ENCODE data around the gene THOC7.

Gene THOC7

GRCh38 chr3:63878394-63879060 lies 14.9 kb upstream of the THOC7 start:
- Histone ChIP-seq H3K36me3 (ENCODE audit: control insufficient read depth in 1 of 2, insufficient read depth in 2 of 2, low read length in 2 of 2) (no peaks in the 10 kb centered on the region), H3K27me3 (ENCODE audit: control insufficient read depth in 1 of 2, insufficient read depth in 2 of 2, low read length in 2 of 2) (no peaks in the 10 kb centered on the region), H3K27ac (ENCODE audit: low read depth, low read length) (no peak overlapping the region)

GRCh38 chr3:63877737-63878393 lies 14.3 kb upstream of the THOC7 start:
- Histone ChIP-seq H3K27ac (ENCODE audit: low read depth, low read length) (no peak overlapping the region), H3K9ac (ENCODE audit: low read depth in 1 of 2, low read length in 2 of 2) (no peak overlapping the region)

More at GRCh38 chr3:63878394-63879060, 14.9 kb upstream of the THOC7 start:
- no peak overlapping the region for H3K9ac ChIP-seq (ENCODE audit: low read depth in 1 of 2, low read length in 2 of 2)
- H3K4me3 ChIP-seq (ENCODE audit: low read depth in 1 of 2, low read length in 2 of 2), result no peak overlapping the region
- no peaks in the 10 kb centered on the region for H3K9me3 ChIP-seq (ENCODE audit: control insufficient read depth in 1 of 2, low read length in 2 of 2)
- H3K4me1 ChIP-seq (ENCODE audit: control insufficient read depth in 1 of 2, insufficient read depth in 2 of 2, low read length in 2 of 2), result no peaks in the 10 kb centered on the region

GRCh38 chr3:63876260-63876659 lies 12.7 kb upstream of the THOC7 start:
- H3K27me3 ChIP-seq (ENCODE audit: control insufficient read depth in 1 of 2, insufficient read depth in 2 of 2, low read length in 2 of 2), result no peaks in the 10 kb centered on the region
- no peaks in the 10 kb centered on the region for H3K9me3 ChIP-seq (ENCODE audit: control insufficient read depth in 1 of 2, low read length in 2 of 2)
- H3K27ac ChIP-seq (ENCODE audit: low read depth, low read length), result no peak overlapping the region
- no peaks in the 10 kb centered on the region for H3K36me3 ChIP-seq (ENCODE audit: control insufficient read depth in 1 of 2, insufficient read depth in 2 of 2, low read length in 2 of 2)
- H3K9ac ChIP-seq (ENCODE audit: low read depth in 1 of 2, low read length in 2 of 2), result no peak overlapping the region
- no peaks in the 10 kb centered on the region for H3K4me1 ChIP-seq (ENCODE audit: control insufficient read depth in 1 of 2, insufficient read depth in 2 of 2, low read length in 2 of 2)
- H3K4me3 ChIP-seq (ENCODE audit: low read depth in 1 of 2, low read length in 2 of 2), result no peak overlapping the region

More at GRCh38 chr3:63877737-63878393, 14.3 kb upstream of the THOC7 start:
- Histone ChIP-seq H3K9me3 (ENCODE audit: control insufficient read depth in 1 of 2, low read length in 2 of 2) (no peaks in the 10 kb centered on the region), H3K4me3 (ENCODE audit: low read depth in 1 of 2, low read length in 2 of 2) (no peak overlapping the region), H3K4me1 (ENCODE audit: control insufficient read depth in 1 of 2, insufficient read depth in 2 of 2, low read length in 2 of 2) (no peaks in the 10 kb centered on the region), H3K36me3 (ENCODE audit: control insufficient read depth in 1 of 2, insufficient read depth in 2 of 2, low read length in 2 of 2) (no peaks in the 10 kb centered on the region), H3K27me3 (ENCODE audit: control insufficient read depth in 1 of 2, insufficient read depth in 2 of 2, low read length in 2 of 2) (no peaks in the 10 kb centered on the region)

- Histone ChIP-seq H3K9ac (ENCODE audit: low read depth in 1 of 2, low read length in 2 of 2) (no peak overlapping the region), H3K4me1 (ENCODE audit: control insufficient read depth in 1 of 2, insufficient read depth in 2 of 2, low read length in 2 of 2) (peaks cover 0 to 4% of the 10 kb centered on the region in 2 donors), H3K9me3 (ENCODE audit: control insufficient read depth in 1 of 2, low read length in 2 of 2) (no peaks in the 10 kb centered on the region), H3K27me3 (ENCODE audit: control insufficient read depth in 1 of 2, insufficient read depth in 2 of 2, low read length in 2 of 2) (no peaks in the 10 kb centered on the region), H3K36me3 (ENCODE audit: control insufficient read depth in 1 of 2, insufficient read depth in 2 of 2, low read length in 2 of 2) (no peaks in the 10 kb centered on the region), H3K4me3 (ENCODE audit: low read depth in 1 of 2, low read length in 2 of 2) (no peak overlapping the region), H3K27ac (ENCODE audit: low read depth, low read length) (no peak overlapping the region)
Observed at GRCh38 chr3:63875510-63875909, 11.9 kb upstream of the THOC7 start.

DNA sequence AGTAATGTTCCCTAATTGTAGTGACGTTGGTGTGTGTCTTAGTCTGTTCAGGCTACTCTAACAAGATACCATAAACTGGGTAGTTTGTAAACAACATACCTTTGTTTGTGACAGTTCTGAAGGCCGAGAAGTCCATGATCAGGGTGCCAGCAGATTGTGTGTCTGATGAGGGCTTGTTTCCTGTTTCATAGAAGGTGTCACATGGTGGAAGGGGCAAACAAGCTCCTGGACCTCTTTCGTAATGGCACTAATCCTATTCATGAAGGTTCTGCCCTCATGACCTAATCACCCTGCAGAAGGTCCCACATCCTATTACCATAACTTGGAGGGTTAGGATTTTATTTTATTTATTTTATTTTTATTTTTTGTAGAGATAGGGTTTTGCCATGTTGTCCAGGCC lies 11.2 kb upstream of the THOC7 start:
- no peaks in the 10 kb centered on the region for H3K9me3 ChIP-seq (ENCODE audit: control insufficient read depth in 1 of 2, low read length in 2 of 2)
- peaks cover 0 to 8% of the 10 kb centered on the region in 2 donors for H3K4me1 ChIP-seq (ENCODE audit: control insufficient read depth in 1 of 2, insufficient read depth in 2 of 2, low read length in 2 of 2)
- H3K4me3 ChIP-seq (ENCODE audit: low read depth in 1 of 2, low read length in 2 of 2), result no peak overlapping the region
- H3K27ac ChIP-seq (ENCODE audit: low read depth, low read length), result no peak overlapping the region
- no peaks in the 10 kb centered on the region for H3K27me3 ChIP-seq (ENCODE audit: control insufficient read depth in 1 of 2, insufficient read depth in 2 of 2, low read length in 2 of 2)
- no peaks in the 10 kb centered on the region for H3K36me3 ChIP-seq (ENCODE audit: control insufficient read depth in 1 of 2, insufficient read depth in 2 of 2, low read length in 2 of 2)
- no peak overlapping the region for H3K9ac ChIP-seq (ENCODE audit: low read depth in 1 of 2, low read length in 2 of 2)

GRCh38 chr3:63872135-63872924 lies 8.7 kb upstream of the THOC7 start:
- Histone ChIP-seq H3K9ac (ENCODE audit: low read depth in 1 of 2, low read length in 2 of 2) (no peak overlapping the region), H3K4me3 (ENCODE audit: low read depth in 1 of 2, low read length in 2 of 2) (no peak overlapping the region), H3K27ac (ENCODE audit: low read depth, low read length) (no peak overlapping the region), H3K27me3 (ENCODE audit: control insufficient read depth in 1 of 2, insufficient read depth in 2 of 2, low read length in 2 of 2) (no peaks in the 10 kb centered on the region), H3K36me3 (ENCODE audit: control insufficient read depth in 1 of 2, insufficient read depth in 2 of 2, low read length in 2 of 2) (no peaks in the 10 kb centered on the region), H3K4me1 (ENCODE audit: control insufficient read depth in 1 of 2, insufficient read depth in 2 of 2, low read length in 2 of 2) (peaks cover 0 to 8% of the 10 kb centered on the region in 2 donors), H3K9me3 (ENCODE audit: control insufficient read depth in 1 of 2, low read length in 2 of 2) (no peaks in the 10 kb centered on the region)

GRCh38 chr3:63870615-63871005 lies 7.0 kb upstream of the THOC7 start:
- no peak overlapping the region for H3K4me3 ChIP-seq (ENCODE audit: low read depth in 1 of 2, low read length in 2 of 2)
- peaks cover 0 to 8% of the 10 kb centered on the region in 2 donors for H3K4me1 ChIP-seq (ENCODE audit: control insufficient read depth in 1 of 2, insufficient read depth in 2 of 2, low read length in 2 of 2)
- H3K9me3 ChIP-seq (ENCODE audit: control insufficient read depth in 1 of 2, low read length in 2 of 2), result no peaks in the 10 kb centered on the region
- H3K9ac ChIP-seq (ENCODE audit: low read depth in 1 of 2, low read length in 2 of 2), result no peak overlapping the region
- no peaks in the 10 kb centered on the region for H3K27me3 ChIP-seq (ENCODE audit: control insufficient read depth in 1 of 2, insufficient read depth in 2 of 2, low read length in 2 of 2)
- no peaks in the 10 kb centered on the region for H3K36me3 ChIP-seq (ENCODE audit: control insufficient read depth in 1 of 2, insufficient read depth in 2 of 2, low read length in 2 of 2)
- no peak overlapping the region for H3K27ac ChIP-seq (ENCODE audit: low read depth, low read length)

GRCh38 chr3:63869940-63870614 lies 6.5 kb upstream of the THOC7 start:
- no peak overlapping the region for H3K4me3 ChIP-seq (ENCODE audit: low read depth in 1 of 2, low read length in 2 of 2)
- H3K4me1 ChIP-seq (ENCODE audit: control insufficient read depth in 1 of 2, insufficient read depth in 2 of 2, low read length in 2 of 2), result peaks cover 3 to 10% of the 10 kb centered on the region in 2 donors
- H3K27ac ChIP-seq (ENCODE audit: low read depth, low read length), result no peak overlapping the region
- no peak overlapping the region for H3K9ac ChIP-seq (ENCODE audit: low read depth in 1 of 2, low read length in 2 of 2)
- no peaks in the 10 kb centered on the region for H3K36me3 ChIP-seq (ENCODE audit: control insufficient read depth in 1 of 2, insufficient read depth in 2 of 2, low read length in 2 of 2)
- H3K27me3 ChIP-seq (ENCODE audit: control insufficient read depth in 1 of 2, insufficient read depth in 2 of 2, low read length in 2 of 2), result no peaks in the 10 kb centered on the region
- H3K9me3 ChIP-seq (ENCODE audit: control insufficient read depth in 1 of 2, low read length in 2 of 2), result no peaks in the 10 kb centered on the region

- Histone ChIP-seq H3K36me3 (ENCODE audit: control insufficient read depth in 1 of 2, insufficient read depth in 2 of 2, low read length in 2 of 2) (no peaks in the 10 kb centered on the region), H3K4me1 (ENCODE audit: control insufficient read depth in 1 of 2, insufficient read depth in 2 of 2, low read length in 2 of 2) (peaks cover 15 to 19% of the 10 kb centered on the region in 2 donors), H3K9me3 (ENCODE audit: control insufficient read depth in 1 of 2, low read length in 2 of 2) (no peaks in the 10 kb centered on the region), H3K27me3 (ENCODE audit: control insufficient read depth in 1 of 2, insufficient read depth in 2 of 2, low read length in 2 of 2) (no peaks in the 10 kb centered on the region), H3K27ac (ENCODE audit: low read depth, low read length) (no peak overlapping the region), H3K4me3 (ENCODE audit: low read depth in 1 of 2, low read length in 2 of 2) (no peak overlapping the region), H3K9ac (ENCODE audit: low read depth in 1 of 2, low read length in 2 of 2) (no peak overlapping the region)
Observed at GRCh38 chr3:63867225-63867624, 3.6 kb upstream of the THOC7 start.

GRCh38 chr3:63864965-63865327 lies 1.3 kb upstream of the THOC7 start:
- Histone ChIP-seq H3K27me3 (ENCODE audit: control insufficient read depth in 1 of 2, insufficient read depth in 2 of 2, low read length in 2 of 2) (no peaks in the 10 kb centered on the region), H3K36me3 (ENCODE audit: control insufficient read depth in 1 of 2, insufficient read depth in 2 of 2, low read length in 2 of 2) (no peaks in the 10 kb centered on the region), H3K4me3 (ENCODE audit: low read depth in 1 of 2, low read length in 2 of 2) (peak overlapping the region; percentile 81 to 86), H3K27ac (ENCODE audit: low read depth, low read length) (no peak overlapping the region), H3K9ac (ENCODE audit: low read depth in 1 of 2, low read length in 2 of 2) (peak overlapping the region; percentile 67 to 82), H3K4me1 (ENCODE audit: control insufficient read depth in 1 of 2, insufficient read depth in 2 of 2, low read length in 2 of 2) (peaks cover 29 to 32% of the 10 kb centered on the region in 2 donors), H3K9me3 (ENCODE audit: control insufficient read depth in 1 of 2, low read length in 2 of 2) (no peaks in the 10 kb centered on the region)

All from duodenal mucosa (tissue), 2 donors.